SK-N-SH treated with all-trans-retinoic acid at 6 μM for 48 hours (cell line): ENCODE results near the gene PLAGL2.

ENCODE experiments used
- ATAC-seq: fragments of 200-7000 bp; cut with Tn5 transposase; 3 replicates; pipeline ENCODE4 v1.9.1; 2020; ENCODE audit warnings: mild to moderate bottlenecking, moderate library complexity
- BACH2 ChIP-seq: fragments of 250-450 bp; sonication (Bioruptor Pico); IDR thresholded peaks from 2 replicates; pipeline ENCODE4 v1.9.0; 2021; ENCODE audit warnings: mild to moderate bottlenecking, borderline replicate concordance
- CSDC2 ChIP-seq: fragments of 250-450 bp; sonication (Bioruptor Pico); IDR thresholded peaks from 2 replicates; pipeline ENCODE4 v1.5.0; 2020; ENCODE audit warnings: mild to moderate bottlenecking, moderate library complexity
- GLIS3 ChIP-seq: fragments of 250-450 bp; sonication (Bioruptor Pico); IDR thresholded peaks from 2 replicates; pipeline ENCODE4 v1.5.0; 2020; ENCODE audit warnings: mild to moderate bottlenecking, moderate library complexity
- ISL1 ChIP-seq: fragments of 250-450 bp; sonication (Bioruptor Pico); IDR thresholded peaks from 2 replicates; pipeline ENCODE4 v2.1.2; 2022; ENCODE audit warnings: mild to moderate bottlenecking, moderate library complexity
- OSR1 ChIP-seq: fragments of 250-450 bp; sonication (Bioruptor Pico); IDR thresholded peaks from 2 replicates; pipeline ENCODE4 v1.8.0; 2022; ENCODE audit warnings: moderate library complexity, mild to moderate bottlenecking, inconsistent platforms
- PPARA ChIP-seq: fragments of 250-450 bp; sonication (Bioruptor Pico); IDR thresholded peaks from 2 replicates; pipeline ENCODE4 v1.5.0; 2020; ENCODE audit warnings: mild to moderate bottlenecking, borderline replicate concordance
- RARB ChIP-seq: fragments of 250-450 bp; sonication (Bioruptor Pico); IDR thresholded peaks from 2 replicates; pipeline ENCODE4 v1.8.0; 2021; ENCODE audit warnings: mild to moderate bottlenecking, moderate library complexity
- SNAI2 ChIP-seq: fragments of 250-450 bp; sonication (Bioruptor Pico); IDR thresholded peaks from 2 replicates; pipeline ENCODE4 v1.5.0; 2020; ENCODE audit warnings: mild to moderate bottlenecking, moderate library complexity
- TCF4 ChIP-seq: fragments of 250-450 bp; sonication (Bioruptor Pico); IDR thresholded peaks from 2 replicates; pipeline ENCODE4 v1.8.0; 2021; ENCODE audit warnings: mild to moderate bottlenecking, moderate library complexity, borderline replicate concordance
- TOX ChIP-seq: fragments of 250-450 bp; sonication (Bioruptor Pico); IDR thresholded peaks from 2 replicates; pipeline ENCODE4 v1.8.0; 2021; ENCODE audit warnings: mild to moderate bottlenecking, moderate library complexity, borderline replicate concordance
- ZC3H10 ChIP-seq: fragments of 250-450 bp; sonication (Bioruptor Pico); IDR thresholded peaks from 2 replicates; pipeline ENCODE4 v1.5.1; 2021; ENCODE audit warnings: mild to moderate bottlenecking, moderate library complexity
- ZFP3 ChIP-seq: fragments of 250-450 bp; sonication (Bioruptor Pico); IDR thresholded peaks from 2 replicates; pipeline ENCODE4 v1.5.0; 2020; ENCODE audit warnings: mild to moderate bottlenecking, moderate library complexity
- ZFP30 ChIP-seq: fragments of 450-650 bp; formaldehyde crosslinking; IDR thresholded peaks from 2 replicates; pipeline ENCODE4 v1.5.0; 2022; ENCODE audit warnings: mild to moderate bottlenecking, moderate library complexity
- ZNF70 ChIP-seq: fragments of 450-650 bp; formaldehyde crosslinking; IDR thresholded peaks from 2 replicates; pipeline ENCODE4 v1.5.0; 2020; ENCODE audit warnings: mild to moderate bottlenecking, moderate library complexity
- ZNF8 ChIP-seq: fragments of 450-650 bp; formaldehyde crosslinking; IDR thresholded peaks from 2 replicates; pipeline ENCODE4 v1.5.0; 2020; ENCODE audit warnings: mild to moderate bottlenecking, moderate library complexity
- TF ChIP-seq, protein P1 (sequence below): fragments of 250-450 bp; sonication (Bioruptor Pico); IDR thresholded peaks from 2 replicates; pipeline ENCODE4 v1.5.0; 2020; ENCODE audit warnings: mild to moderate bottlenecking, moderate library complexity
- TF ChIP-seq, protein P2 (sequence below): fragments of 250-450 bp; sonication (Bioruptor Pico); IDR thresholded peaks from 2 replicates; pipeline ENCODE4 v1.8.0; 2021; ENCODE audit warnings: low read depth, mild to moderate bottlenecking, moderate library complexity, borderline replicate concordance
- TF ChIP-seq, protein P3 (sequence below): fragments of 250-450 bp; sonication (Bioruptor Pico); IDR thresholded peaks from 2 replicates; pipeline ENCODE4 v1.5.1; 2021; ENCODE audit warnings: mild to moderate bottlenecking, moderate library complexity
- TF ChIP-seq, protein P4 (sequence below): fragments of 250-450 bp; sonication (Bioruptor Pico); IDR thresholded peaks from 2 replicates; pipeline ENCODE4 v1.5.1; 2020; ENCODE audit warnings: low read depth, mild to moderate bottlenecking, moderate library complexity
- TF ChIP-seq, protein P5 (sequence below): fragments of 250-450 bp; sonication (Bioruptor Pico); IDR thresholded peaks from 2 replicates; pipeline ENCODE4 v1.8.0; 2020; ENCODE audit warnings: mild to moderate bottlenecking, moderate library complexity, borderline replicate concordance

PLAGL2 gene

DNA sequence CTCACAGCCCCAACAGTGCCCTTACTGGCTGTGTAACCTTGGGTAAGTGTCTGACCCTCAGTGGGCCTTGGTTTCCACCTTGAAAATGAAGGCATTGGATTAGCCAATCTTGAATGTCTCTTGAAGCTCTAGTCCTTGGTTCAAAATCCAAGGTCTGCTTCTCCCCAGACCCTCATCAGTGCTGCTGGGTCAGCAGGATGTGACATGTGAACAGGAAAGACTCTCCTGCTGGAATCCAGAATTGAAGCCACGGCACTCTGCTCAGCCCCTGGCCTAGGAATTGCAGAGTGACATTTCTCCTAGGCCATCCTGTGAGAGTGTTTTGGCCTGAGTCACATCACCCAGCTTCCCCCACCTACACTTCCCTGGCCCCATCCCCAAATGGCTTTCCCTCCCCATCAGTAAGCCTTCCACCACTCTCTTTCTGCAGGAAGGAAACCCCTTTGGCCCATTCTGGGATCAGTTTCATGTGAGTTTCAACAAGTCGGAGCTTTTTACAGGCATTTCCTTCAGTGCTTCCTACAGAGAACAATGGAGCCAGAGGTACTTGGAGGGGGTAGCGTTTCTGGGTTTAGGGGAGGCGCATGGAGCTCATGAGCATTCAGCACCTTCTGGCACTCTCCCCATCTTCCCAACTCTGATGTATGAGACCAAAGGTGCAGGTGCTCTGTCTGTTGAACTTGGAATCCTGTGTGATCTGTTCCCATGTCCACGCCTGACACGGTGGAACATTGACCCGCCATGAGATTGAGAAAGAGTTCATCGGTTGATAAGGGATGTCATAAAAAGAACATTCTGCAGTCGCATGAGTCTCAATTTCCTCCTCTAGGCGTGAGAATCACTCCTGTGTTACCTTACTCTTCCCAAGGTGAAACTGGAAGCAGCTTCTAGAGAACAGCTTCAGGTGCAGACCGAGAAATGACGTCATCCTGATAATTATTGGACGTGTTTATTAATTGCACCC is 8.9 kb upstream of the PLAGL2 start (continued):
- TF ChIP-seq, protein P1, sequence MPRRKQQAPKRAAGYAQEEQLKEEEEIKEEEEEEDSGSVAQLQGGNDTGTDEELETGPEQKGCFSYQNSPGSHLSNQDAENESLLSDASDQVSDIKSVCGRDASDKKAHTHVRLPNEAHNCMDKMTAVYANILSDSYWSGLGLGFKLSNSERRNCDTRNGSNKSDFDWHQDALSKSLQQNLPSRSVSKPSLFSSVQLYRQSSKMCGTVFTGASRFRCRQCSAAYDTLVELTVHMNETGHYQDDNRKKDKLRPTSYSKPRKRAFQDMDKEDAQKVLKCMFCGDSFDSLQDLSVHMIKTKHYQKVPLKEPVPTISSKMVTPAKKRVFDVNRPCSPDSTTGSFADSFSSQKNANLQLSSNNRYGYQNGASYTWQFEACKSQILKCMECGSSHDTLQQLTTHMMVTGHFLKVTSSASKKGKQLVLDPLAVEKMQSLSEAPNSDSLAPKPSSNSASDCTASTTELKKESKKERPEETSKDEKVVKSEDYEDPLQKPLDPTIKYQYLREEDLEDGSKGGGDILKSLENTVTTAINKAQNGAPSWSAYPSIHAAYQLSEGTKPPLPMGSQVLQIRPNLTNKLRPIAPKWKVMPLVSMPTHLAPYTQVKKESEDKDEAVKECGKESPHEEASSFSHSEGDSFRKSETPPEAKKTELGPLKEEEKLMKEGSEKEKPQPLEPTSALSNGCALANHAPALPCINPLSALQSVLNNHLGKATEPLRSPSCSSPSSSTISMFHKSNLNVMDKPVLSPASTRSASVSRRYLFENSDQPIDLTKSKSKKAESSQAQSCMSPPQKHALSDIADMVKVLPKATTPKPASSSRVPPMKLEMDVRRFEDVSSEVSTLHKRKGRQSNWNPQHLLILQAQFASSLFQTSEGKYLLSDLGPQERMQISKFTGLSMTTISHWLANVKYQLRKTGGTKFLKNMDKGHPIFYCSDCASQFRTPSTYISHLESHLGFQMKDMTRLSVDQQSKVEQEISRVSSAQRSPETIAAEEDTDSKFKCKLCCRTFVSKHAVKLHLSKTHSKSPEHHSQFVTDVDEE (CRISPR knock-in tag) = no peak
- TF ChIP-seq SNAI2 (CRISPR knock-in tag) = no peak
- TF ChIP-seq OSR1 (CRISPR knock-in tag) = no peak
- TF ChIP-seq, protein P2, sequence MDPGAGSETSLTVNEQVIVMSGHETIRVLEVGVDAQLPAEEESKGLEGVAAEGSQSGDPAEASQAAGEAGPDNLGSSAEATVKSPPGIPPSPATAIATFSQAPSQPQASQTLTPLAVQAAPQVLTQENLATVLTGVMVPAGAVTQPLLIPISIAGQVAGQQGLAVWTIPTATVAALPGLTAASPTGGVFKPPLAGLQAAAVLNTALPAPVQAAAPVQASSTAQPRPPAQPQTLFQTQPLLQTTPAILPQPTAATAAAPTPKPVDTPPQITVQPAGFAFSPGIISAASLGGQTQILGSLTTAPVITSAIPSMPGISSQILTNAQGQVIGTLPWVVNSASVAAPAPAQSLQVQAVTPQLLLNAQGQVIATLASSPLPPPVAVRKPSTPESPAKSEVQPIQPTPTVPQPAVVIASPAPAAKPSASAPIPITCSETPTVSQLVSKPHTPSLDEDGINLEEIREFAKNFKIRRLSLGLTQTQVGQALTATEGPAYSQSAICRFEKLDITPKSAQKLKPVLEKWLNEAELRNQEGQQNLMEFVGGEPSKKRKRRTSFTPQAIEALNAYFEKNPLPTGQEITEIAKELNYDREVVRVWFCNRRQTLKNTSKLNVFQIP (CRISPR knock-in tag) = no peak
- TF ChIP-seq ISL1 = no peak
- no peak for TF ChIP-seq PPARA (CRISPR knock-in tag)
- no peak for TF ChIP-seq ZFP30 (CRISPR knock-in tag)
- no peak for TF ChIP-seq ZNF70 (CRISPR knock-in tag)

DNA sequence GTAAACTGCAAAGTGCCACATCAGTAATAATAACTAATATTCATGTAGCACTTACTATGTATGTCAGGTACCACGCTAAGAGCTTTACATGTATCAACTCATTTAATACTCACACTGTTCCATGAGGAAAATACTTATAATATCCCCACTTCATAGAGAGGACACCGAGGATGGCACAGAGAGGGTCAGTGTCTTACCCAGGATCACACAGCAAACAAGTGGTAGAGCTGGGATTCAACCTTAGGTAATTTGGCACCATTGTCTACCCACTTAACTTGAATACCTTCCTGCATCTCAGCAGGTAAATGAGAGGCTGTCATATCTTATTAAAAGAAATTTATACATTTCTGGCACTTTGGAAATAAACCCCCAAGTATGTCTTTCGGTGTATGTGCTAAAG is 8.2 kb upstream of the PLAGL2 start:
- TF ChIP-seq SNAI2 (CRISPR knock-in tag) (no peak), ZNF70 (CRISPR knock-in tag) (no peak), ZFP3 (CRISPR knock-in tag) (no peak), GLIS3 (CRISPR knock-in tag) (no peak), BACH2 (CRISPR knock-in tag) (no peak), ISL1 (no peak), ZNF8 (no peak), ZFP30 (CRISPR knock-in tag) (no peak), ZC3H10 (CRISPR knock-in tag) (no peak), TCF4 (CRISPR knock-in tag) (no peak), TOX (no peak), OSR1 (CRISPR knock-in tag) (no peak), CSDC2 (CRISPR knock-in tag) (no peak), RARB (CRISPR knock-in tag) (no peak)
- TF ChIP-seq, protein P3, sequence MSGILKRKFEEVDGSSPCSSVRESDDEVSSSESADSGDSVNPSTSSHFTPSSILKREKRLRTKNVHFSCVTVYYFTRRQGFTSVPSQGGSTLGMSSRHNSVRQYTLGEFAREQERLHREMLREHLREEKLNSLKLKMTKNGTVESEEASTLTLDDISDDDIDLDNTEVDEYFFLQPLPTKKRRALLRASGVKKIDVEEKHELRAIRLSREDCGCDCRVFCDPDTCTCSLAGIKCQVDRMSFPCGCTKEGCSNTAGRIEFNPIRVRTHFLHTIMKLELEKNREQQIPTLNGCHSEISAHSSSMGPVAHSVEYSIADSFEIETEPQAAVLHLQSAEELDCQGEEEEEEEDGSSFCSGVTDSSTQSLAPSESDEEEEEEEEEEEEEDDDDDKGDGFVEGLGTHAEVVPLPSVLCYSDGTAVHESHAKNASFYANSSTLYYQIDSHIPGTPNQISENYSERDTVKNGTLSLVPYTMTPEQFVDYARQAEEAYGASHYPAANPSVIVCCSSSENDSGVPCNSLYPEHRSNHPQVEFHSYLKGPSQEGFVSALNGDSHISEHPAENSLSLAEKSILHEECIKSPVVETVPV (CRISPR knock-in tag) = no peak
- TF ChIP-seq, protein P4, sequence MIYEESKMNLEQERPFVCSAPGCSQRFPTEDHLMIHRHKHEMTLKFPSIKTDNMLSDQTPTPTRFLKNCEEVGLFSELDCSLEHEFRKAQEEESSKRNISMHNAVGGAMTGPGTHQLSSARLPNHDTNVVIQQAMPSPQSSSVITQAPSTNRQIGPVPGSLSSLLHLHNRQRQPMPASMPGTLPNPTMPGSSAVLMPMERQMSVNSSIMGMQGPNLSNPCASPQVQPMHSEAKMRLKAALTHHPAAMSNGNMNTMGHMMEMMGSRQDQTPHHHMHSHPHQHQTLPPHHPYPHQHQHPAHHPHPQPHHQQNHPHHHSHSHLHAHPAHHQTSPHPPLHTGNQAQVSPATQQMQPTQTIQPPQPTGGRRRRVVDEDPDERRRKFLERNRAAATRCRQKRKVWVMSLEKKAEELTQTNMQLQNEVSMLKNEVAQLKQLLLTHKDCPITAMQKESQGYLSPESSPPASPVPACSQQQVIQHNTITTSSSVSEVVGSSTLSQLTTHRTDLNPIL (CRISPR knock-in tag) = no peak
- TF ChIP-seq, protein P1 (CRISPR knock-in tag) = no peak
- TF ChIP-seq, protein P2 (CRISPR knock-in tag) = no peak
- TF ChIP-seq, protein P5, sequence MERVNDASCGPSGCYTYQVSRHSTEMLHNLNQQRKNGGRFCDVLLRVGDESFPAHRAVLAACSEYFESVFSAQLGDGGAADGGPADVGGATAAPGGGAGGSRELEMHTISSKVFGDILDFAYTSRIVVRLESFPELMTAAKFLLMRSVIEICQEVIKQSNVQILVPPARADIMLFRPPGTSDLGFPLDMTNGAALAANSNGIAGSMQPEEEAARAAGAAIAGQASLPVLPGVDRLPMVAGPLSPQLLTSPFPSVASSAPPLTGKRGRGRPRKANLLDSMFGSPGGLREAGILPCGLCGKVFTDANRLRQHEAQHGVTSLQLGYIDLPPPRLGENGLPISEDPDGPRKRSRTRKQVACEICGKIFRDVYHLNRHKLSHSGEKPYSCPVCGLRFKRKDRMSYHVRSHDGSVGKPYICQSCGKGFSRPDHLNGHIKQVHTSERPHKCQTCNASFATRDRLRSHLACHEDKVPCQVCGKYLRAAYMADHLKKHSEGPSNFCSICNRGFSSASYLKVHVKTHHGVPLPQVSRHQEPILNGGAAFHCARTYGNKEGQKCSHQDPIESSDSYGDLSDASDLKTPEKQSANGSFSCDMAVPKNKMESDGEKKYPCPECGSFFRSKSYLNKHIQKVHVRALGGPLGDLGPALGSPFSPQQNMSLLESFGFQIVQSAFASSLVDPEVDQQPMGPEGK (CRISPR knock-in tag) = no peak
- ATAC-seq = no peak
